NCI-H526 treated with DMSO at 0.1 percent for 48 hours (cell line): ENCODE data around the gene DEAF1.
"Not testable (repeated sequence)": the region's sequence is repeated elsewhere in the genome, so short reads cannot be mapped to it uniquely, and the experiment has no call there.

Experiments
- DNase-seq: peaks from one replicate; lab custom pipeline; 2025; lab: John Stamatoyannopoulos, UW

The DEAF1 gene, protein sequence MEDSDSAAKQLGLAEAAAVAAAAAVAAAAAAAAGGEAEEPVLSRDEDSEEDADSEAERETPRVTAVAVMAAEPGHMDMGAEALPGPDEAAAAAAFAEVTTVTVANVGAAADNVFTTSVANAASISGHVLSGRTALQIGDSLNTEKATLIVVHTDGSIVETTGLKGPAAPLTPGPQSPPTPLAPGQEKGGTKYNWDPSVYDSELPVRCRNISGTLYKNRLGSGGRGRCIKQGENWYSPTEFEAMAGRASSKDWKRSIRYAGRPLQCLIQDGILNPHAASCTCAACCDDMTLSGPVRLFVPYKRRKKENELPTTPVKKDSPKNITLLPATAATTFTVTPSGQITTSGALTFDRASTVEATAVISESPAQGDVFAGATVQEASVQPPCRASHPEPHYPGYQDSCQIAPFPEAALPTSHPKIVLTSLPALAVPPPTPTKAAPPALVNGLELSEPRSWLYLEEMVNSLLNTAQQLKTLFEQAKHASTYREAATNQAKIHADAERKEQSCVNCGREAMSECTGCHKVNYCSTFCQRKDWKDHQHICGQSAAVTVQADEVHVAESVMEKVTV

GRCh38 chr11:694563-695287 lies at the start of gene DEAF1:
DEAF1 (minus strand) TSS chr11:695222; CDS start chr11:695047, 175 bp downstream.
- DNase-seq, result peak; percentile 98

DNA sequence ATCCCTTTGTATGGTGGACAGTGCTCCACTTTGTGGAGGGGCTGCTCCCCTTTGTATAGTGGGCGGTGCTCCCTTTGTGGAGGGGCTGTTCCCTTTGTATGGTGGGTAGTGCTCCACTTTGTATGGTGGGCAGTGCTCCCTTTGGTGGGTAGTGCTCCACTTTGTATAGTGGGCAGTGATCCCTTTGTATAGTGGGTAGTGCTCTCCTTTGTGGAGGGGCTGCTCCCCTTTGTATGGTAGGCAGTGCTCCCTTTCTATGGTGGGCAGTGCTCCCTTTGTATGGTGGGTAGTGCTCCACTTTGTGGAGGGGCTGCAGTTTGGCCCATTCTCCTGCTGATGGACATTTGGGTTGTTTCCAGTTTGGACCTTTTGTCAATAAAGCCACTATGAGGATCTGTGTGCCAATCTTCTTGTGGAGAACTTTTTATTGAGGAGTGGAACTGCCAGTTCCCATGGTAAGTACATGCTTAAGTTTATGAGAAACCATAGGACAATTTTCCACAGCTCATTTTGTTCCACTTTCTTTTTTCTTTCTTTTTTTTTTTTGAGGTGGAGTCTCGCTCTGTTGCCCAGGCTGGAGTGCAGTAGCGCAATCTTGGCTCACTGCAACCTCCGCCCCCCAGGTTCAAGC lies 47.7 kb upstream of the DEAF1 start:
- no peak for DNase-seq

GRCh38 chr11:742156-742546 lies 47.1 kb upstream of the DEAF1 start:
- no peak for DNase-seq

GRCh38 chr11:737899-738298 lies 42.9 kb upstream of the DEAF1 start:
- DNase-seq, result not testable (repeated sequence)

DNA sequence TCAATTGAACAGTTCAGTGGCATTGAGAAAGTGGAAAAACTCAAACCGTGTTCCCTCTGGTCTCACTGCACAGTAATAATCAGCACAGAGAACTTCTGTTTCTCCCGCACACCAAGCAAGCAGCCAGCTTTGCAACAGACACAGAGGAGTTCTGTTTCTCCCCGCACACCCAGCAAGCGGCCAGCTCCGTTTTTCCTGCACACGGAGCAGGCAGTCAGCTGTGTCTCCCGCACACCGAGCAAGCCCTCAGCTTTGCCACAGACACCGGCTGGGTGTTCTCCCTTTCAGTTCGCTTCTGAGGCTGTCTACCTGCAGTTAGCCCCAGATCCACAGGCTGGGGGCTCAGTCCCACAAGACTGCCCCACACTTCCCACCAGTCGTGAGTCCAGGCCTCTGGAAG lies 42.3 kb upstream of the DEAF1 start:
- DNase-seq, result no peak

DNA sequence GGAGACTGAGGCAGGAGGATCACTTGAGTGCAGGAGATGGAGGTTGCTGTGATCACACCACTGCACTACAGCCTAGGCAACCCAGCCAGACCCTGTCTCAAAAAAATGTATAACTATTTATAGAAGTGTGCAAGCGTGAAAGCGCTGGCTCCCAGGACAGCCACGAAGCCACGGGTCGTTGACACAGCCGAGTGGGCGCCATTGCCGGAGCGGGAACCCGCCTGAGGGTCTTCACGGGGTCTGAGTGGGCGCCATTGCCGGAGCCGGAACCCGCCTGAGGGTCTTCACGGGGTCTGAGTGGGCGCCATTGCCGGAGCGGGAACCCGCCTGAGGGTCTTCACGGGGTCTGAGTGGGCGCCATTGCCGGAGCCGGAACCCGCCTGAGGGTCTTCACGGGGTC lies 39.5 kb upstream of the DEAF1 start:
- DNase-seq, result not testable (repeated sequence)

DNA sequence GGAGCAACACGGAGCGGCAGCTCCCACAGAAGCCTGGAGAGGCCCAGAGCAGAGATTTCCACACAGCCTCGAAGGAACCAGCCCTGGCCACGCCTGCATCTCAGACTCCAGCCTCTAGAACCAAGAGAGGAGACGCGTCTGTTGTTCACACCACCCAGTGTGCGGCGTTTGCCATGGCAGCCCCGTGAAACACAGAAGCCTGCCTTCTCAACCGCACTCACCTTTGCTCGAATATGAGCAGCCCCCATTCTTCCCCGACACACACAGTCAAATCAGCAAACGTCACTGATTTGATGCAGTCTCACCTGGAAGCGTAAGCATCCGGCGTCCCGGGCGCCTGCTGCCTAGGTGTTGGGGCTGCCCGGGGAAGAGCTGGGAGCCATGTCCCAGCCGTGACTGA lies 38.0 kb upstream of the DEAF1 start:
- no peak for DNase-seq

DNA sequence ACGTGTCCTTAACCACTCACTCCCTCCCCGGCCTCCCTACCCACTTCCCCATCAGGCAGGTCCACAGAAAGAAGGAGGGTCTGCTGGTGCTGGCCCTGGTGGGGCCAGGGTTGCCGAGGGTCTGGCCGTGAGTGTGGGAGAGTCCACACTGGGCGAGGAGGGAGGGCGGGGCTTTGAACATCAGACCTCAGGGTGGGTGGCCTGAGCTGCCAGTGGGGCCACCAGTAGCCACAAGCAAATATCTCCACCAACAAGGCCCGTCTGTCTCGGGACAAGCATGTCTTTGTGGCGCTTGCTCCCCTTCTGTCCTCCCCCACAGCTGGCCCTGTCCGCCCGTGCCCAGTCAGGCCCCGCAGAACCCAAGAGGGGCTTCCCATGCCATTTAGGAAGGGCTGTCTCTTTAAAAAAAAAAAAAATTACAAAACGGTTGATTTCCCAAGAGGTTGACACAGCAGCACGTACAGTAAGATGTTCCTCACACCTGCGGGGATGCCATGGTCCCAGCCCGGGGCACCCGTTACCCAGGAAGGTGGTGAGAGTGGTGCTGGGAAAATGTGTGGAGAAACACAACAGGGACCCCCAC lies 34.6 kb upstream of the DEAF1 start:
- no peak for DNase-seq

- no peak for DNase-seq
Observed at GRCh38 chr11:728901-729491, 34.0 kb upstream of the DEAF1 start.

DNA sequence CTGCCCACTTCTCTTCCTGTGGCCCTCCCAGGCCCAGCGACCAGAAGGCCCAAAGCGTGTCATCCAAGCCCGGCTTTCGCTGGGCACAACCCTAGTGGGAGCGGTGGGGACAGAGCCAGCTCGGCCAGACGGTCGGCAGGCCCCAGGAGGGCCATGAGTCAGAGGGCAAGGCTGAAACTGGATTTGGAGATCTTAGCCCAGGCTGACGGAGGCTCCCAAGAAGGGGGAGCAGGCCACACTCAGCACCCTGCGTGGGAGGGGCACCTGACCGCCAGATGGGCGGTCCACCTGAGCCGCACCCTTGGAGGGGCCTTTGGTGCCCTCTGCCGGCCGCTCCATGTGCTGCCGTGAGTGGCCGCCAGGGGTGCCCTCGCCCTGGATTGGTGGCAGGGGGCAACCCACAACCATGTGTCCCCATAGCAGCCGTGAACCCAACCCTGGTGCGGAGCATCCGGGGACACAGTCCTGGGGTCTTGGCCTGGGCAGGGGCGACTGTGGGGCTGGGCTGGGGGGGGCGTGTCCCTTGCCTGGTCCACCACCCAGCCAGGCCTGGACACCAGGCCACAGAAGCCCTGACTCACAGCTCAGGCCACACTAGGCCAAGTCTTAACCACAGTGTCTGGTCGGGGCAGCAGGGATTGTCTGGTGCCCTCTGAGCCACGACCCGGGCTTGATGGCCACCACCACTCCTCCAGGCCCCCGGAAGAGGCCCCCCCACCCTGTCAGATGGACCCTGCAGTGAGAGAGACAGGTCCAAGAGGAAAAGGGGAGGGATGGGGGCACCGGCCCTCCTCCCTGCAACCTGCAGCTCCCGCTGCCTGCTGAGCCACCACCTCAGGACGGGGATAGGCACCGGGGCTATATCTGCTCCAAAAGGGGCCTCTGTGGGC lies 33.1 kb upstream of the DEAF1 start:
- peak; percentile 50 for DNase-seq

DNA sequence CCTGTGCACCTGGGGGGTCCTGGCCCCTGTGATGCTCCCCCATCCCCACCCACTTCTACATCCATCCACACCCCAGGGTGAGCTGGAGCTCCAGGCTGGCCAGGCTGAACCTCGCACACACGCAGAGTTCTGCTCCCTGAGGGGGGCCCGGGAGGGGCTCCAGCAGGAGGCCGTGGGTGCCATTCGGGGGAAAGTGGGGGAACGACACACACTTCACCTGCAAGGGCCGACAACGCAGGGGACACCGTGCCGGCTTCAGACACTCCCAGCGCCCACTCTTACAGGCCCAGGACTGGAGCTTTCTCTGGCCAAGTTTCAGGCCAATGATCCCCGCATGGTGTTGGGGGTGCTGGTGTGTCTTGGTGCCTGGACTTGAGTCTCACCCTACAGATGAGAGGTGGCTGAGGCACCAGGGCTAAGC lies 32.3 kb upstream of the DEAF1 start:
- no peak for DNase-seq

- peak; percentile 66 for DNase-seq
Observed at GRCh38 chr11:726278-727220, 31.5 kb upstream of the DEAF1 start.

DNA sequence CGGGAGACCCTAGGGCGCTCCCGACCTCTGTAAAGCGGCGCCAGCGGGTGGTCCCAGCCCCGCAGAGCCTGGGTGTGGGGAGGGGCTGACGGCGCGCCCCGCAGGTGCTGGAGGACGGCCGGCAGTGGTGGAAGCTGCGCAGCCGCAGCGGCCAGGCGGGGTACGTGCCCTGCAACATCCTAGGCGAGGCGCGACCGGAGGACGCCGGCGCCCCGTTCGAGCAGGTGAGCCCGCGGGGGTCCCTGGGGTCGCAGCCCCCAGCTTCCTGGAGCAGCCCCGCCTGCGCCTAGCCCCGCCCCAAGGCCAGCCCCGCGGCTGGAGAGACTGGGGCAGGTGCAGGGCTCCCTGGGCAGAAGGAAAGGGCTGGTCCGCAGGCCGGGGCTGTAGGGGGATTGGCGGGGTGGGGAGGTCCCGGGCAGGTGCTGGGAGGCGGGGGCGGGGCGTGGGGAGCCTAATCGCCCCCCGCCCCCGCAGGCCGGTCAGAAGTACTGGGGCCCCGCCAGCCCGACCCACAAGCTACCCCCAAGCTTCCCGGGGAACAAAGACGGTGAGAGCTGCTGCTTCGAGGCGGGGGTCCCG lies 30.7 kb upstream of the DEAF1 start:
- DNase-seq, result no peak

GRCh38 chr11:724778-725386 lies 29.9 kb upstream of the DEAF1 start:
- no peak for DNase-seq

DNA sequence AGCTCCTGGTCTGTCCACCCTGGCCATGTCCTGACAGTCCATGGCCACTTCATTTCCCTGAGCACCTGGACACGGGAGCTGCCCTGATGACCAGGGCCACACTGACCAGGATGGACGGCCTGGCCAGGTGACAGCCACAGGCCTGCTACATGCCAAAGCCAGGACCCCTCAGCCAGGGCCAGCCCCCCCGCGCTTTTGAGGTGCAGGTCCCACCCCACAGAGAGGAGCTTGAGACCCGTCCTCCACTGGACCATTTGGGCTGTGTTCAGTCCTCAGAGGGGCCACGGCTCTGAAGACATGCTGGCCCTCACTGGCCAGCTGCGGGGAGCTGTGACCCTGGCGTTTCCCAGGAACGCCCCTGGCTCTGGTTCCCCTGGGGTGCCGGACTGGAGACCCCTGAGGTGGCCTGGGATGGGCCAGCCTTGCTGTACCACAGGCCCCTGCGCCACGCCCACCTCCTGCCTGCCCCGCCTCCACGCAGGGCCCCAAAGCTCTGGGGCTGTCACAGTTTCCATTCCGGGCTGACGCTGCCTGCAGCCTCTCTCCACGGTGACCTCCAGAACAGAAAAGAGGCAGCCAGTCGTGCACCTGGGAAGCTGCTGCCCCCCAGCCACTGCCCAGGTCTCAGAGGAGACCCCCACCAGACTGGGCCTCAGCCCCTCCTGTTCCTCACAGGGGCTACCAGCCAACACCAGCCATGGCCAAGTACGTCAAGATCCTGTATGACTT lies 29.2 kb upstream of the DEAF1 start:
- DNase-seq, result no peak

GRCh38 chr11:723120-723883 lies 28.3 kb upstream of the DEAF1 start:
- DNase-seq, result peak; percentile 47

DNA sequence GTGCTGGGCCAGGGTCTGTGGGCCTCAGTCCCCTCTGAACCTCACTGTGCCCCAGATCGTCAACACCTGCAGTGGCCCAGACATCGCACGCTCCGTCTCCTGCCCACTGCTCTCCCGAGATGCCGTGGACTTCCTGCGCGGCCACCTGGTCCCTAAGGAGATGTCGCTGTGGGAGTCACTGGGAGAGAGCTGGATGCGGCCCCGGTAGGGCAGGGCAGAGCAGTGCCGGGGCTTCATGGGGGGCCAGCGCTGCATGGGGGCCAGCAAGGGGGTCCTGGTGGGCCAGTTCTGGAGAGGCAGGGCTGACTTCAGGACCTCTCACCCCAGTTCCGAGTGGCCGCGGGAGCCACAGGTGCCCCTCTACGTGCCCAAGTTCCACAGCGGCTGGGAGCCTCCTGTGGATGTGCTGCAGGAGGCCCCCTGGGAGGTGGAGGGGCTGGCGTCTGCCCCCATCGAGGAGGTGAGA lies 27.4 kb upstream of the DEAF1 start:
- DNase-seq, result no peak
